NOMO-1 treated with dmso at 0.1 percent for 144 hours (cell line): Measurements from ENCODE around the gene WT1.
"Not testable (repeated sequence)": the region's sequence is repeated elsewhere in the genome, so short reads cannot be mapped to it uniquely, and the experiment has no call there.

Experiments
- DNase-seq: peaks from one replicate; lab custom pipeline; 2025; ENCODE audit not compliant: unreplicated experiment; lab: John Stamatoyannopoulos, UW

The WT1 gene

DNA sequence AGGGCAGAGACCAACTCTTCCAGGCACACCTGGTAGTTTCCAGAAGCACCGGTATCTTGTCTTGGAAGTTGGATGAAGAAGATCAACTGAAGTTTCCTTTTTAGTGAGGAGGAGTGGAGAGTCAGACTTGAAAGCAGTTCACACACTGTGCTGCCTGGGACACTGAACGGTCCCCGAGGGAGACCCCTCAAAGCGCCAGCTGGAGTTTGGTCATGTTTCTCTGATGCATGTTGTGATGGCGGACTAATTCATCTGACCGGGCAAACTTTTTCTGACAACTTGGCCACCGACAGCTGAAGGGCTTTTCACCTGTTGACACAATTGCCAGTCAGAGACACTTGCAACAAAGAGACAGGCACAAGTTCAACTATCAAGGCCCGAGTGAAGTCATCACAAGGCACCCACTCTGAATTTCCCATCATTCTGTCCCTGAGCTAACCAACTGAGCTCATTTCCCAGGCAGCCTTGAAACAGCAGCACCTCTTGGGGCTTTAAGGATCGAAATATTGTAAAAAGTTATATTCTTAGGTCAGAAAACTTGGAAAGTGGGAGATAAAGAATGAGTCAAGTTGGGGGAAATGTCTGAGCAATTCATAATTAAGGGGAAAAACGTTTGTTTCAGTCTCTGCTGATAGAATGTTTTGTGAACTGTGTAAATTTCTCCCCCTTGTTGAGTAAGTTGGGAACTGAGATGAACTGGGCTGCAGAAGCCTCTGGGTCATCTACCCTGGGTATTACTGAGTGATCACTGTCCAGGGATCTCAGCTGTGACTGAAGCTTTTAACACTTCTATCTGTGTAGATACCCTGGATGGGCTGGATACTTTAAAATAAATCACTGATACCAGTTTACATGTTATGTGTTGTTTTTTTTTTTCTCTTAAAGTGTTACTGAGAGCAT is 46.2 kb downstream of the WT1 start:
- no peak for DNase-seq

DNA sequence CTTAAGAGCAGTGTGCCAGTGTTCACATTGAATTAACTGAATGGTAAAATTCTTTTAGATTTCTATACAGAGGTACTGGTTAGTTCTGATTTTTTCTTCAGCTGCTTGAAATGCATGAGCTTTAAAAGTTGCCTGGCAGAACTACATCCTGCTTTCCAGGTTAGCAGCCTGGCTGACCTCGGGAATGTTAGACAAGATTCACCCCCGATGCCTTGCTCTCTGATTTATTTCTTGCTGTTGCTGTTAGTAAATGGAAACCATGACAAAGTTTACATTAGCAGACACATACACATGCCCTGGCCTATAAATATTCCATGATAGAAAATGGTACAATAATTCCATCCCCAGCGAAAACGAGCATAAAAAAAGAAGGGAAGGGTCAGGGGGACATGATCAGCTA is 47.0 kb downstream of the WT1 start:
- DNase-seq, result no peak

DNA sequence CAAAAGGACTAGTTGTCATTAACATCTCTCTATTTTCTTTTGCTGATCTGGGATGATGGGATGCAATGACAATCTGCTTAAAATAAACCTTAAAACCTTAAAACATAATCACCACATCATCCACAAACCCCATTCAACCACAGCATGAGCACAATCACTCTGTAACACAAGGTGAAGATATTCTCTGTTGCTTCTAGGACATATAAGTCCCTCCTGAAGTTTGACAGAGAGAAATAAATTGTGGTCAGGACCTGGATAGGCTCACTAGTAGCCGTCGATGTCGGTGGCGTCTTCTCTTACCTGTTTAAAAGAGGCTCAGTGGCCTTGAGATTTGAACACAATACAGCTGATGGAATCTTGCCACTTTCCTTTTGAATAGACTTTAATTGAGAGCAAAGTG is 47.9 kb downstream of the WT1 start:
- no peak for DNase-seq

DNA sequence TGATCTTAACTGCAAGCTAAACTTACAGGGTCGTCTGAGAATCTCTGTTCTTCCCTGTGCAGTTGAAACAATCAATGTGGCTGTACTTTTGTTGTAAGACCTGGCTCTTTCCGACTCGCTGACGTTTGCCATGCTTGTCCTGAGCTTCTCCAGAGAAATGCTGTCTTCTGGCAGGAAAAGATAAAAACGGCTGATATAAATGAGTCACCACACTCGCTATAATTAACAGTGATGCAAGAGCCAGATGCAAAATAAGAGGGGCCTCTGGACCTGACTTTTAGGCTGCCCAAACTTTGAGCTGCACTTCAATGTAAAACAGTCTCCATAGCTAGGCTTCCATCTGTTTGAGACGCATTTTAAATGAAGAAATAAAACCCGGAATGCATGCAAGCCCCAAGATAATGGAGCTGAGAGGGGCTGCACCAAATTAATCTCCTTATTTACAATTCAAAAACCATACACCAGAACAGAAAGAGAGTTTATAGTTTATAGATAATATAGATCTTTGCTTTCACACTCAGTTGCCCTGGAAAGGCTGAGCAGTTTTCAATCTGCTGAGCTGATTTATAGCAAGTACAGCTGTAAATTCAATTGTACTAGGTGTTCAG is 48.5 kb downstream of the WT1 start:
- DNase-seq, result peak; percentile 51

DNA sequence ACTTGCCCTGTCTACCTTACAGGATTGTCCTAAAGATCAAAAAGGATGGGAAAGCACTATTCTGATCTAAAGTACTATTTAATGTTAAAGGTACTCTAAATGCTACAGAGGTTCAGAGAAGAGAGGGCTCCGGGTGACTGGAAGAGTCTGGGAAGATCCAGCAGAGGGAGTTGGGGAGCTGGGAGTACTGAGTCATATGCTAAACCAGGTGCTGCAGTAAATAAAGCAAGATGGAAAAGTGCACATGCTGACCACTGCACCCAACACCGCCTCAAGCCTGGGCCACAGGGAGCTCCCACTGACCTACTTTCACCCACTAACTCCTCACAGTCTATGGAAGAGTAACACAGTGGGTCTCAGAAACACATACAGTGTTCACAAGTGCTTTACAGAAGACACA is 49.3 kb downstream of the WT1 start:
- DNase-seq, result peak; percentile 1

DNA sequence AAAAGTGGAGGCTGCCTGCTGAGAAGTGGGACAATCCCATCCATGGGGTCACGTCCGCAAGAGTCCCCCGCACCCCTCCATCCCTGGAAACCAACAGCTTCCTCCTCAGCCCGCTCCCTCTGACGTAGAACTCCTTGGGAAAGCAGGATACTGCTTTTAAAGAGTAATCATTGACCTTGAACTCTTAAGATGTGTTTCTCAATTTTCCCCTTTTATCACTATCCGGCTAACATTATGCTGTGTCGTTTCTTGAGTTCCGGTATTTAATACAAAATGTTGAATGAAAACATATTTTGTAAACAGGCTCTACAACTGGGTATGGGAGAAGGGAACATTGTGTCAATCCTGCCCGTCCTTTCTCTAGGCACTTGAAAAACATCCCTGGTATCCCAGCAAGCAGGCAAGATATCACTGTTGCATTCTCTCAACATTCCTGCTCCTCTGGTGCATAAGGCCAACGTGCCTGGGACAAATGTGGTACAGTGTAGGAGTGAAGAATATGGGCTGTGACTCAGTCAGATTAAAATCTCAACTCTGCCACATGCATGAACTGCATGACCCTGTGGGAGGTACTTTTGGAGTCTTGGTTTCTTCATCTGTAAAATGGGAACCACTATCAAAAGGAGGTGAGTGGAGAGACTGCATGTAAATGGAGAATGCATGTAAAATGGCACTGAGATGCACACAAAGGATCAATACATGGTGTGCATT is 52.8 kb downstream of the WT1 start:
- DNase-seq, result no peak

DNA sequence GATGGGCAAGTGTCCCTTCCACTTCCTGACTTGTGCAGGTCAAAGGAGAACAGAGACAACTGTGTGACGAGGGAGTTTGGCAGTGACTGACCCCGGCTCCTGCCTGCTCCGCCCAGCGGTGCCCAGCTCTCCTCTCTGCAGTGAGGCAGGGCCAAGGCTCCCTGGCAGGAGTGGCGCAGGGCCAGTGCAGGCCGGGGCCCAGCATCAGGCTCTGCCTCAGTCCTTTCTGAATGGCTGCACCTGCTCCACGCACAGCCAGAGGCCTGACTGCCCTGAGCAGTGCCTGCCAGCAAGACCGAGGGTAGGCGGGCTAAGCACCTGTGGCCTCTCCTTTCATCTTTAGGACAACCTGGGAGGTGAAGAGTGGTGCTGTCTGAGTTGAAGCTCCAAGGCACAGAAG is 54.2 kb downstream of the WT1 start:
- no peak for DNase-seq

DNA sequence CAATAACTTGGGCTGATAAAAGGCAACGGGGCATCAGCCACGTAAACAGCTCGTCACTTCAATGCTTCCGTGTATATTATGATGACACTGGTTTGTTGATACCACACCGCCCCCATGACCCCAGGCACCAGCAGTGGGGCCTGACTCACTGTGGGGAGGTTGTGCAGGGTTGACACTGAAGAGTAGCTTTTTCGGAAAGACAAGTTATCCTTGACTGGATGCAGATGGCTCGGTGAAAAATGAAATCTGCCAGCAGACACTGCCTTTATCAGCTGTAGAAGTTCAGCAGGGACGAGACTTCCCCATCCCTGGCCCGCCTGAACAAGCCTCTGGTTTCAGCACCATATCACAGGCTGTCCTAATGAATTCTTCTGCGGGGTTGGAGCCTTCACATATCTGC is 55.6 kb downstream of the WT1 start:
- no peak for DNase-seq

DNA sequence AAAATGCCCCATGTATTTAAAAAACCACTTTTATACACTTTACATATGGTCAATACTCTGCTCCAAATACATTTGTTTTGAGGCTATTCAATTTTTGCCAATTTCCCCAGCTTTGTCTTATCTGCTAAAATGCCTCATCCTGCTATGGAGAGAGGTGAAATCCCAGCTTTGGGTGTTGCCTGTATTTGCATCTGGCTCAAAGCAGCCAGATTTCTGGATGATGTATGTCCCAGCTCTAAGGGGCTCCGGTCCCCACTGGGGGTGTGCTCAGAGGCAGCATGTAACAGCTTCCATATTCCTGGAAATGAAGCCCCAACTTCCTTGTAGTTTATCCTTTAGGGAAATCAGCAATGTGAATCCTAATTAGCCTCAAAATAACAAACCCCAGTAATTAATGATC is 59.5 kb downstream of the WT1 start:
- no peak for DNase-seq

DNA sequence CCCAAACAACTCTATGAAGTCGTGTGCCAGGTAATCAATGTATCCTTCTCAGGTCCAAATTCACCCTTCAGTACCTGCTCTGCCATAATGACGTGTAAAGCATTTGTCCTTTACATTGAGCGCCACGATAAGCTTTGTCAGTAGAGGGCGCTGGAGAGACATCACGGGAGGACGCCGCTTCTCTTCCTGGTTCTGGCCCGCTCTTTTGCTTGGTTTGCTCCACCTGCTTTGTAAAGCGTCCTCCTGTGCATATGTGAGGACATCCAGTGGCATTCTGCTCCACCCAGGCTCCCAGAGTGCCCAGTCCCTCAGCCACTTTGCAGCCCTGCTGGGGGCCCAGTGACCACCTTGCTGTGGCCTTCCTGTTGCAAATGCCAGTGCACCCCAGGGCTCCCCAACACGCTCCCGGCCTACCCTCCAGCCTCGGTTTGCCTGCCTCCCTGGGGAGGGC is 61.1 kb downstream of the WT1 start:
- peak; percentile 62 for DNase-seq

DNA sequence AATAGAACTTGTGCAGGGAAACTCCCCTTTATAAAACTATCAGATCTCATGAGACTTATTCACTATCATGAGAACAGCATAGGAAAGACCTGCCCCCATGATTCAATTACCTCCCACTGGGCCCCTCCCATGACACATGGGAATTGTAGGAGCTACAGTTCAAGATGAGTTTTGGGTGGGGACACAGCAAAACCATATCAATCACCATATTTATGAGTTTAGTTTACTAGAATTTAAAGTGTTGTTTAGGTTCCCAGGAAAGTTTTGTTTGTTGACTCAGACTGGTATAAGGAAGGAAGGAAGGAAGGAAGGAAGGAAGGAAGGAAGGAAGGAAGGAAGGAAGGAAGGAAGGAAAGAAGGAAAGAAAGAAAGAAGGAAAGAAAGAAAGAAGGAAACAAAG is 65.4 kb downstream of the WT1 start:
- not testable (repeated sequence) for DNase-seq

DNA sequence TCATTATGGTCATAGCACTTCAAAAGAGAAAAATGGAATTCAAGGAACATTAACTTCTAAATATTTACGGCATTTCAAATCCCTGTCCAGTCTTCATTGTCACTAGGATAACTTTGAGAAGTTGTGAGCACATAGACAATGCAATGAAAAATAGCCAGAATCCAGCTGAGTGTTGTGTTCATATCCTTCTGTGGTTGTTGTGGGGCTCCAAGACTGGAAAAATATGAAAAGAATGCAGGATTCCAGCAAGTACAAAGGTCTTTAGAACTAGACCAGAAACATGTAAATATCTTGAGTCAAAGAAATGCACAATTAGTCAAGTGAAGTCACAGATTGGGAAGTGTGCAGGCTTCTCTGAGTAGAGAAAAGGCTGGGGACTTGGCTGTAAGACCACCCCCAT is 68.7 kb downstream of the WT1 start:
- no peak for DNase-seq

DNA sequence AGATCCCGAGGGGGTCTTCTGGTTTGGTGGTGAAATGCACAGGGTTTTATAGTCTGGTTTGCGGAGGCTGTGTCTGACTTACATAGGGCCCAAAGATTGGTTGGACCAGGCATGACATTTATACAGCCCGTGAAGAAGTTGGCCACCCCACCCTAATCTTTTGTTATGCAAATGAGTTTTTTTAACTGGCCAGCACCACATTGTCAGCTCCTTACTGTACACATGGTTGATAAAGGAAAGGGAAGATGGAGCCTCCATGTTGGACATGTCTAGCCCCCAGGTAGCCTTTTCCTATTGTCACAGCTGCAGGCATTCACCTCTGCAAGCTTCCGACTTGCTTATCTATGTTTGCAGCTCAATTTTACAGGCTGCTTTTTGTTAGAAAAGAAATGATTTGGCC is 70.1 kb downstream of the WT1 start:
- no peak for DNase-seq

DNA sequence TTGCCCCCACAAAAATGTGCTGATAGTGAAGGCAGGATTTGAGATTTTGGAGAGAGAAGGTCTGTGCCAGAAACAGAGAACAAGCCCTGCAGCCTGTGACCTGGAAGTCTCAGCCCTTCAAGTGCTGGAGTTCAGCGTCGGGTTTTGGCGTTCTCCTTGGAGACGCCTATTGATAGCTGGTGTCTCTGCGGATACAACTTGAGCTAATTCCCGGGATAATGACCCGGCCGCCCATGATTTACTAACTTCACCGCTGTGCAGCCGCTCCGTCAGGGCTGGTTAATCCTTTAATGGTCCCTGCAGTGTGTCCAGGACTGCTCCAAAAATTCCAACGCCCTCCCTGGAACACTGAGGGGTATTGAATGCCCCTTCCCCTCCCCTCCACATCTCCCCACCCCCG is 76.6 kb downstream of the WT1 start:
- DNase-seq, result no peak

DNA sequence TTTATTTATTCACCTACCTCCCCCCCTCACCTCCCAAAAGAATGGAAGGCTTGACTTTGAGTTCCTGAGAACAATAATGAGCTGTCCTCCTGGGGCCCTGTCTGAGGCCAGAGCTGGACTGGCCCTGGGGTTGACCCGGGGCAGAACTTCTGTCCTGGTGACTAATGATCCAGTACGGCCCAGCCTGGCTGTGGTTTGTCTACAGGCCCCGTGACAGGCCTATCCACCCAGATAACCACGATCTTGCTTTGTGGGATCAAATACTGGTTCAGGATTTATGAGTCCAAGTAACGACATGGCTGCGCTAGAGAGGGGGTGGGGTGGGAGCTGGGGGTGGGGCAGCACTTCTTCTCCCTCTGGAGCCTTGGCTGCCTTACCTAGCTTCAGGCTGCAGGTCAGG is 81.5 kb downstream of the WT1 start:
- no peak for DNase-seq

DNA sequence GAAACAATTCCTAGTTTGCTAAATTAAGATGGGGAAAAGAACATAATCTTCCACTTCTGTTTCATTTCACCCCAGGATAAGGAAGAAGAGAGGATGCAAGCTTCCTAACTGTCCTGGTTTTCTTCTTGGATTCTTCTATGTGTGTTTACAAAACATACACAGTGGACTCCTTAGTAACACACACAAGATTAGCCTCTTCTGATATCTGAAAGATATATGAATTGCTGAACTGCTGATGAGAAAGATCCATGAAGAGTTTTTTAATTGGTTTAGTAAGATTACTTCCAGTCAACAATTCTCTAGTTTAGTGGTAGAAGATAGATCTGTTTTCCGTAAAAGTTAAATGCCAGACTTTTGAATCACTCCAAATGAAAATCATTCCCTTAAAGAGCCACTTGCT is 86.8 kb downstream of the WT1 start:
- no peak for DNase-seq

DNA sequence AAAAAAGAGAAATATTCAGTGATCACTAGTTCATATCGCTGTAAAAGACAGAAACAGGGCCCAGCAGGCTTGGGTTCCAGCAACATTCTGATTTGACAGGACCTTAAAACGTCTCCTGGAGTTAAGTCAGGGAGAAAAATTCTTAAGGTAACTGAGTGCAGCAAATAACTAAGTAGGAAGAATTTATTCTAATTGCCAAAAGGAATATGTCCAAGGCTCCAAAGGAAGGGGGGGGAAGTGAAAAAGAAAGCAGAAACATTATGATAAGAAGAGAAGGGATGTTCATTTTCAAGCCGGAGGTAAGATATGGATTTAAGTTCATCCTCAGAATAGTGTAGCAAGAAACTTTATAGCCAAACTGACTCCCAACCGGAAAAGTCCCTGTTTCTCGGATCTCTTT is 90.4 kb downstream of the WT1 start:
- no peak for DNase-seq

DNA sequence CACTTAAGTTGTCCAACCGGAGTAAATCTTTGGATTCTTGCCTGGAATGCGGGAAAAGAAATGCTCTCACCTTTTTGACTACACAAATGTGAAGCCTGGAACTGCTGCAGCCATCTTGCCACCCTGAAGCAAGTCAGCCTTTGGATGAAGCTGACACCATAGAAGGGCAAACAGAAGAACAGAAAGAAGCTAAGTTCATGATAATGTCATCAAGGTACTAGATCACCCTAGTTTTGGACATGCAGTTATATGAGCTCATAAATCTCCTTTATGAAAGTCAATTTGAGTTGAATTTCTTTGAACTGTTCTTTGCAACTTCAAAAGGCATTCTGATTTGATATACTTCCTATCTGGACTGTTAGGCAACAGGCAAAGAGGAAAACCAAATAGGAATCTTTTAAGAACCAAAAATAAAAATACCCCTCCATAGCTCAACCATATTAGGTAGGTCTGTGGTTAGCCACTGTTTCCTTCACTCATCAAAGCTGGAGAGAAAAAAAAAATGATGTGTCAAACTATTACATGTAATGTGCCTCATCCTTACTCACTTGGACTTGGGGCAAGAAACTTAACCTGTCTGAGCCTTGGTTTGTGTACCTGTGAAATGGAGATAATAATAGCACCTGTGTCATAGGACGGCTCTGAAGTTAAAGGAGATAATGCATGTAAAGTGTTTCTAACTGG is 91.9 kb downstream of the WT1 start:
- no peak for DNase-seq

DNA sequence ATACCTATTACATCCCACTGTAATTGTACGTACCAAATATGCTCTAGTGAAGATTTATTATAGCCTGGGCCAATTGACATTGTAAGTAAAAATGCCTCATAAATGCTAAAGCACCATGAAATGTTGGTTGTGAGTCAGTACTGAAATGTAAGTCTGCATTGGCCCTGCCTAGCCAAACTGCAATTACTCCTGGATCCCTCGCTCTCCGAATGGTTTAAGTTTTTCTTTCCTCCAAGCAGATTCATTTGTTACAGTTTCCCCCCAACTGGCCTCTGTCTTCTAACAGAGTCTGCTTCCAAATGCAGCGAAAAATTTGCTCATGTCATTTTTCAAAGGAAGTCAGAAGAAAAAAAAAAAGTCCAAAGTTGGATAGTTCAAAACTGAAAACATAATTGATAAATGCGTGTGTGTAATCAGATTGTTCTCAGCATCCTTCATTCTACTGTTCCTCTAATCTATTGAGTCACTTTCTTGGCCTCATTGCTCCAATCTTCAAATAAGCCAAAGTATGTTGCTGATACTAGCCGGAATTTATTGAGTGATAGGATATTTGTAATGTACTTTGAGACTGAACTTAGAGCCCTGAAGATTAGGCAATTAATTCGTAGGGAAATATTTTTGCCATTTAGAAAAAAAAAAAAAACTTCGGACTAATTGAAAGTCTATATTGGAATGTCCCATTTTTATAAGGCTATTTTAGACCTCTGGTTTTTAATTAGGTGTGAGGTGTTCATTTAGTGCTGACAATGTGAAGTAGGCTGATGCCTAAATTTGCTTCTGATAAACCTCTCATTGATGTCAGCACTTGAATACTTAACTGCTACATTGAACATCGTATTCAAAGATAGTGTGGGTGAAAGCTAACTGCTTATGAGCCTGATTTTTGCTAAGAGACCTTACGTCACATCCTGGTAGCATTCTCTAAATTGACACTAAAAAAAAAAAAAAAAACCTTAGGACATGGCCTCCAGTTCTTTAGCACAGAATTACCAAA is 93.4 kb downstream of the WT1 start:
- no peak for DNase-seq

DNA sequence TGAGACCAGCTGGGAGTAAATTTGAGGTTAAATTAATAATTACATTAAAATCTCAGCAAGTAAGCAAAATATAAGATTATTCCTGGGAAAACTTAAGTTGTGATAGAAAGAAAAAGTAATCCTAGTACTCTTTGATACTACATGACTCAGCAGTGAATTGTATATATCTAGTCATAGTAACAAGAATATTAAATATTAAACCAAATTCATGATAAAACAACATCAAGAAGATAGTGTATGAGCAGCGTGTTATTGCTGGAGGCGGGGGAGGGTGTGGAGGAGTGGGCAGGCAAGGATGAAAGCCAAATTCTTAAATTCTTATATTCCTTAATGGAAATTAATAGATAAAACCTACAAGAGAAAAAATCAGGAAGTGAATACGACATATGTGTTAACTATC is 95.2 kb downstream of the WT1 start:
- no peak for DNase-seq
